K562 (cell line): ENCODE data around the gene SFT2D2. TPM values are rescaled to one million over a fixed set of nuclear protein-coding genes. Genes with fewer than 3 reads are reported as not detected.

Source experiments
- ATAC-seq: fragments of 200-7000 bp; cut with Tn5 transposase; 3 replicates; pipeline ENCODE4 v1.9.1; 2020; ENCODE audit warnings: moderate library complexity
- BruUV-seq: library from RNA; stranded (reverse); fragments of 400-500 nt; replicated peaks from 2 replicates; lab custom pipeline; 2021; lab: Mats Ljungman, UMichigan
- CTCF ChIA-PET: fragments of 300-600 bp; formaldehyde crosslinking; extraction: SDS; loops from one replicate; lab custom pipeline; 2021; ENCODE audit warnings: low intra/inter-chr PET ratio; lab: Yijun Ruan, JAX
- POLR2A ChIA-PET: fragments of 300-600, 350-650 bp; sonication (Branson Sonifier 250); formaldehyde crosslinking; extraction: SDS; loops from one replicate; lab custom pipeline; 2021; ENCODE audit warnings: antibody characterized with exemption, inconsistent platforms; lab: Yijun Ruan, JAX
- DNase-seq, 4 experiments: peaks; one replicate each; pipeline versions ENCODE4 v3.0.0 to v3.0.0-alpha.2; 2011 to 2018; ENCODE audit warnings: low spot score in 3 of 4, mixed read lengths in 3 of 4; ENCODE audit errors: extremely low read depth in 1 of 4
- FAIRE-seq: peaks from 2 replicates; lab custom pipeline; 2011; peaks lifted over from hg19 to GRCh38; lab: Jason Lieb, UNC
- H2AFZ ChIP-seq: 2 replicates; pipeline ENCODE4 v1.6.0; 2011; ENCODE audit warnings: low read depth, low read length, control low read depth, inconsistent platforms
- H3K27ac ChIP-seq: fragments of 200-600 bp; 3 replicates; pipeline ENCODE4 v1.8.0; 2011; ENCODE audit warnings: low read depth, mild to moderate bottlenecking, control low read depth, inconsistent platforms, low read length, moderate library complexity, mixed read lengths; ENCODE audit errors: extremely low read depth
- H3K27me3 ChIP-seq, 2 experiments: fragments of 300-600 bp in 1 of 2; 2 replicates in 1 of 2; 3 replicates in 1 of 2; pipeline versions ENCODE4 v1.6.0 to v1.8.0; 2011; ENCODE audit warnings: inconsistent platforms in 2 of 2, low read length in 2 of 2, mild to moderate bottlenecking in 1 of 2, mixed read lengths in 1 of 2, moderate library complexity in 1 of 2; ENCODE audit not compliant: control insufficient read depth in 2 of 2, insufficient read depth in 2 of 2
- H3K36me3 ChIP-seq: fragments of 300-600 bp; 3 replicates; pipeline ENCODE4 v1.8.0; 2011; ENCODE audit warnings: mild to moderate bottlenecking, low read length, inconsistent platforms; ENCODE audit not compliant: control insufficient read depth, insufficient read depth
- H3K4me1 ChIP-seq, 2 experiments: fragments of 200-600 bp in 1 of 2; replicated peaks in 1 of 2; 2 replicates in 1 of 2; 3 replicates in 1 of 2; pipeline versions ENCODE4 v1.5.1 to v1.8.0; 2011; ENCODE audit warnings: inconsistent platforms in 2 of 2, low read length in 2 of 2, mild to moderate bottlenecking in 1 of 2, mixed read lengths in 1 of 2, moderate library complexity in 1 of 2; ENCODE audit not compliant: control insufficient read depth in 2 of 2, insufficient read depth in 2 of 2
- H3K4me2 ChIP-seq: 2 replicates; pipeline ENCODE4 v1.6.1; 2011; ENCODE audit warnings: low read length, control low read depth, inconsistent platforms, mixed read lengths; ENCODE audit not compliant: insufficient read depth
- H3K4me3 ChIP-seq: fragments of 200-600 bp; sonication (generic), shearing (Covaris generic); 2 replicates; pipeline ENCODE4 v1.5.1; 2016; ENCODE audit warnings: control low read depth, inconsistent platforms
- H3K79me2 ChIP-seq: fragments of 200-600 bp; 3 replicates; pipeline ENCODE4 v1.8.0; 2011; ENCODE audit warnings: low read length, inconsistent platforms; ENCODE audit not compliant: control insufficient read depth, insufficient read depth
- H3K9ac ChIP-seq, 2 experiments: 2 replicates each; pipeline versions ENCODE4 v1.6.0 to v1.6.1; 2011; ENCODE audit warnings: low read depth in 2 of 2, low read length in 2 of 2, control low read depth in 1 of 2, inconsistent platforms in 1 of 2, mild to moderate bottlenecking in 1 of 2, mixed read lengths in 1 of 2; ENCODE audit not compliant: insufficient read depth in 1 of 2
- H3K9me1 ChIP-seq: one replicate; pipeline ENCODE4 v1.6.0; 2011; ENCODE audit warnings: inconsistent platforms, mild to moderate bottlenecking, low read length, moderate library complexity; ENCODE audit not compliant: control insufficient read depth, insufficient read depth
- H3K9me3 ChIP-seq: replicated peaks from 2 replicates; pipeline ENCODE4 v1.5.1; 2011; ENCODE audit warnings: low read depth, low read length, inconsistent platforms; ENCODE audit not compliant: control insufficient read depth, insufficient read depth
- H4K20me1 ChIP-seq: replicated peaks from 2 replicates; pipeline ENCODE4 v1.6.1; 2011; ENCODE audit warnings: low read length, inconsistent platforms, mixed read lengths; ENCODE audit not compliant: control insufficient read depth, insufficient read depth
- E2F1 ChIP-seq: sonication (generic); formaldehyde crosslinking; IDR thresholded peaks from 2 replicates; pipeline ENCODE4 v1.8.1; 2023; ENCODE audit warnings: mild to moderate bottlenecking, missing genetic modification reagents, moderate library complexity
- ESRRB ChIP-seq: fragments of 250-450 bp; sonication (Bioruptor Pico); IDR thresholded peaks from 2 replicates; pipeline ENCODE4 v1.5.0; 2020; ENCODE audit warnings: mild to moderate bottlenecking, moderate library complexity, borderline replicate concordance
- ZNF655 ChIP-seq: fragments of 250-450 bp; sonication (Bioruptor Pico); IDR thresholded peaks from 2 replicates; pipeline ENCODE4 v1.5.0; 2021
- WGBS: fragments of 100-300 bp; shearing (Covaris generic); methylation state at CpG from one replicate; pipeline ENCODE4 v1.1.6; 2016; ENCODE audit warnings: low coverage, mixed read lengths; ENCODE audit not compliant: insufficient coverage; ENCODE audit errors: missing lambda C conversion rate; 5-methylcytosine and 5-hydroxymethylcytosine counted together
- in situ Hi-C: fragments of 300-500 bp; cut with MboI; formaldehyde crosslinking; loops from 4 replicates; pipeline ENCODE4 v1.15.0; 2018; ENCODE audit warnings: inconsistent platforms, mixed read lengths
- intact Hi-C: fragments of 100-400 bp; cut with micrococcal nuclease; formaldehyde crosslinking; loops from 2 replicates; pipeline ENCODE4 v1.14.2; 2022
- polyA plus RNA-seq, 8 experiments: library from polyadenylated mRNA; depleted of rRNA in 4 of 8; stranded (reverse) in 5 of 8; unstranded in 3 of 8; fragments of >200 nt; fragmentation: Nextera tagmentation in 2 of 8; fragmentation: Illumina TruSeq in 1 of 8; extraction: Ambion mirVana in 2 of 8; extraction: Trizol in 1 of 8; gene quantifications; 2 replicates each; pipeline versions ENCODE4 v1.2.1 to v1.2.3, GENCODE V29; 2011 to 2014; ENCODE audit warnings: inconsistent platforms in 1 of 8, missing spikeins in 1 of 8
- total RNA-seq, 7 experiments: library from RNA; depleted of rRNA in 6 of 7; stranded (reverse); fragments of >200 nt in 6 of 7; fragmentation: Illumina TruSeq in 2 of 7; extraction: Trizol in 2 of 7; gene quantifications; 2 replicates each; pipeline versions ENCODE4 v1.2.1 to v1.2.3, GENCODE V29; 2011 to 2021; ENCODE audit warnings: low replicate concordance in 1 of 7

Gene SFT2D2
- total and polyA plus RNA-seq, 9 of the 15 experiments (the other 6 are each of a cell fraction or from before 2014, with no cell fraction given): 3.4 to 50.1 (median 21.6) TPM

- peaks cover 18% of the 10 kb centered on the region for H3K79me2 ChIP-seq
- 94% methylated on average over 4 of the region's 4 CpGs for WGBS
- ChIA-PET POLR2A (interaction anchor here (0.7 to 2.2 kb wide), 8 partner anchors 8 to 53 kb away, joined by 3 to 13 read pairs (median 5); partner anchors contain the start of gene SFT2D2), CTCF (no interaction called here)
- no peak overlapping the region for H2AFZ ChIP-seq
- no TSS peak for BruUV-seq
- no peak overlapping the region for H3K9ac ChIP-seq
- no peak overlapping the region for H3K27ac ChIP-seq
- no peak for DNase-seq
- peaks cover 11% of the 10 kb centered on the region; the same call in 2 of the 3 replicates for H3K36me3 ChIP-seq
- H3K9me1 ChIP-seq: no peaks in the 10 kb centered on the region
- intact Hi-C loops: no loop called here
- H3K4me2 ChIP-seq: no peak overlapping the region
- H3K27me3 ChIP-seq: no peaks in the 10 kb centered on the region
- no peak overlapping the region for H3K4me3 ChIP-seq
- TF ChIP-seq ZNF655 (CRISPR knock-in tag): no peak
- TF ChIP-seq E2F1 (CRISPR knock-in tag): no peak
- no peak for TF ChIP-seq ESRRB
- ATAC-seq: no peak
- in situ Hi-C loops: no loop called here
- no peaks in the 10 kb centered on the region for H3K9me3 ChIP-seq
- FAIRE-seq: no peak
- H4K20me1 ChIP-seq: no peaks in the 10 kb centered on the region
- H3K4me1 ChIP-seq: peaks cover 5 to 26% of the 10 kb centered on the region in 2 experiments; a peak in 3 of 5 replicates
These were observed 8.1 kb upstream of the SFT2D2 start for GRCh38 chr1:168217664-168218063.
